Duodenal mucosa (tissue), 2 donors: ENCODE measurements around the gene KDM8.

Experiments
- H3K27ac ChIP-seq: one replicate; pipeline ENCODE4 v1.7.0; 2013; ENCODE audit warnings: low read depth, low read length
- H3K27me3 ChIP-seq, 2 donors: one replicate each; pipeline ENCODE4 v1.7.0; 2013; ENCODE audit warnings: low read length in 2 of 2, control low read depth in 1 of 2; ENCODE audit not compliant: insufficient read depth in 2 of 2, control insufficient read depth in 1 of 2
- H3K36me3 ChIP-seq, 2 donors: one replicate each; pipeline ENCODE4 v1.7.0; 2013; ENCODE audit warnings: low read length in 2 of 2, control low read depth in 1 of 2; ENCODE audit not compliant: insufficient read depth in 2 of 2, control insufficient read depth in 1 of 2
- H3K4me1 ChIP-seq, 2 donors: one replicate each; pipeline ENCODE4 v1.7.0; 2013; ENCODE audit warnings: low read length in 2 of 2, control low read depth in 1 of 2; ENCODE audit not compliant: insufficient read depth in 2 of 2, control insufficient read depth in 1 of 2
- H3K4me3 ChIP-seq, 2 donors: one replicate each; pipeline ENCODE4 v1.7.0; 2013; ENCODE audit warnings: low read length in 2 of 2, low read depth in 1 of 2
- H3K9ac ChIP-seq, 2 donors: one replicate each; pipeline ENCODE4 v1.7.0; 2013; ENCODE audit warnings: low read length in 2 of 2, low read depth in 1 of 2
- H3K9me3 ChIP-seq, 2 donors: one replicate each; pipeline ENCODE4 v1.7.0; 2013; ENCODE audit warnings: low read length in 2 of 2, control low read depth in 1 of 2; ENCODE audit not compliant: control insufficient read depth in 1 of 2

KDM8 gene

DNA sequence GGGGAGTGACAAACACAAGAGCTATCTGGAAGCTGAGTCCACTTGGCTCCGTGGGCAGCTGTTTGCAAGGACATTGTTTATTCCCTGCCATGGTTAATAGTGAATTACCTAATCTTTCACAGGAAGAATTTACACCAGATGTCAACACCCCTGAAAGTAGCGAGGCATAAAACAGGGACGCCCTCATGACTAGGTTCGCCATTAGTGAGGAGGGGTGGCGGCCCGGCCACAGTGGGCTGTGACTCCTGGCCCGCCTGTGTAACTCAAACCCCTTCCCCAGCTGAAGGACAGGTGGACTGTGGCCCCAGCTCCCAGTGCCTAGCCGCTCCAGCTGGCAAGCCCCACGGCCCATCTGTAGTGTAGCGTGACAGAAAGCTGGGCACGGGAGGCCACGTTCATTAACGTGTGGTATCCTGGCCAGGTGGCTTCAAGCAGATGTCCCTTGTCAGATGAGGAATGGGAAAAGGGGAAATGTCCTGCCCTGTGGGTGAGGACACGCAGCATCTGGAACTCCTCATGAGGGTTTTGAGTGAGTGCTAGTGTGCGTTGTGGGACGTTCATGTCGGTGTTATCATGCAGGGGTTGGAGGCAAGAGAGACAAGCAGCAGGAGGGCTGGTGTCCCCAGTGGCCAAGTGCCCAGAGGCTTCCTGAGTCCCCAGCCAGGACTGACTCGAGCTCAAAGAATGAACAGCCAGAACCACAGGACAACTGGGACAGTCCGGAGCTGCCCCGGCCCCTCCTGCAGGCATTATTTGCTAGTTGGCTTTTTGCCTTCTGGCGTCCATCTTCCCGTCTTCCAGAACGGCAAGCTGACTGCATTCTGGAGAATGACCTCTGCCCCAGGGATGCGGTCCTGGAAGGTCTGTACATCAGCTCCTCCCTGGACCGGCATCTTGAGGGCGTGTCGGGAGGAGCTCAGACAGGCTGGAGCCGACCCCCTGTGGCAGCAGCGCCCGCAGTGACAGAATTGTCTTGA is 19.2 kb downstream of the KDM8 start:
- Histone ChIP-seq H3K27ac (no peak overlapping the region), H3K36me3 (peaks cover 5 to 34% of the 10 kb centered on the region in 2 donors), H3K4me1 (peaks cover 24 to 36% of the 10 kb centered on the region in 2 donors), H3K9me3 (no peaks in the 10 kb centered on the region), H3K27me3 (no peaks in the 10 kb centered on the region), H3K9ac (no peak overlapping the region), H3K4me3 (no peak overlapping the region)

DNA sequence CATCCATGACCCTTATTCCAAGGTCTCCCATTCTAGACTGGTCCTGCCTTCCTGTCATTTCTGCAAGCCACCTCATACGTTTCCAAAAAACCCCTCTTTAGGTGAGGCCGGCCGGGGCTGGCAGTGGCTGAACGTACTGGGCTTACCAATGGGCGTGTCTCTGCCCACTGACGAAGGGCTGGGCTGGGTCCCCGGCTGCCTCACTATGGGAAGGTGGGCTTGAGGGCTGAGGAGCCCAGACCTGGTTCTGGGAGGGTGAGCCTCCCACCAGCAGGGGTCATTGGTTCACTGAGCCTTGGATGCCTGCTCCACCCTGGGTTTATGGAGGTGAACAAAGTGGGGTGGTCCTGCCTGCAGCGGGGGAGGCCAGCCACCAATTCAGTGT is 19.9 kb downstream of the KDM8 start:
- no peak overlapping the region for H3K4me3 ChIP-seq
- H3K27me3 ChIP-seq = no peaks in the 10 kb centered on the region
- no peaks in the 10 kb centered on the region for H3K9me3 ChIP-seq
- no peak overlapping the region for H3K27ac ChIP-seq
- no peak overlapping the region for H3K9ac ChIP-seq
- H3K36me3 ChIP-seq = peaks cover 5 to 33% of the 10 kb centered on the region in 2 donors
- peaks cover 24 to 37% of the 10 kb centered on the region in 2 donors for H3K4me1 ChIP-seq

DNA sequence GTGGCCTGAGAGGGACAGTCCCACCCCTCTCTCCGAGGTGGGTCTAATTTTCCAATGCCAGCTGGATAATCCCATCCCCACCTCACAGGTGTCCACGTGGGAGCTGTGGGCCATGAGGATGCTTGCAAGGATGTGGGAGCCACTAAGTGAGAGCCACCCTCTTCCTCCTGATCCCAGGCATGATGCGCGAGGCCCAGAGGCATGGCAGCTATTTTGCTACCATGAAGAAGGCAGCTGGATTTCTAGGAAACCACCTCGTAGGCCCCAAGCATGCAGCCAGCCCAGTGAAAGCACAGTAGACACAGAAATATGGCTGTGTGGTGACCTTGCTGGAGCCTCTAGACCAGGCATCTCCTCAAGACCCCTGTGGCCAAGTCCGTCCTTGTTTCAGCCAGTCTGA is 20.4 kb downstream of the KDM8 start:
- Histone ChIP-seq H3K9ac (no peak overlapping the region), H3K27ac (no peak overlapping the region), H3K27me3 (no peaks in the 10 kb centered on the region), H3K36me3 (peaks cover 5 to 32% of the 10 kb centered on the region in 2 donors), H3K4me3 (no peak overlapping the region), H3K9me3 (no peaks in the 10 kb centered on the region), H3K4me1 (peaks cover 24 to 37% of the 10 kb centered on the region in 2 donors)

DNA sequence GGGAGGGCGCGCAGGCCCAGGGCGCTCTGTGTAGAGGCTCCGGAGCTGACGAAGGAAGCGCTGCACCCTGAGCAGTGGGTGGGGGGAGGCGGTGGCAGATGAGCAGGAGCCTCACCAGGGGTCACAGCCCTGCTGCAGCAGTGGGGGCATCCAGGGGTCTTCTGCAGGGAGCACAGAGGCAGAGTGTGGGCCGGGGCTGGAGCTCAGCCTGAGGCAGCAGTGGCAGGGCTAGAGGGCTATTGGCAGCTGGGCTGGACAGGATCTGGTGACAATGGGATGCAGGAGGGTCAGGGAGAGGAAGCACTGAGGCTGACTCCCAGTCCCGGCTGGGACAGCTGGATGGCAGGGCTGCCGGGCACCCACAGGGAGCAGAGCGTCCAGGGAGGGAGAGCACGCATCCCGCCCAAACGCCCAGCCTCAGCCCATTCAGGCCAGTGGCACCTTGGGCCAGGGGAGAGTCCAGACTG is 21.0 kb downstream of the KDM8 start:
- no peaks in the 10 kb centered on the region for H3K9me3 ChIP-seq
- peaks cover 30 to 43% of the 10 kb centered on the region in 2 donors for H3K4me1 ChIP-seq
- H3K4me3 ChIP-seq = no peak overlapping the region
- H3K27me3 ChIP-seq = no peaks in the 10 kb centered on the region
- no peak overlapping the region for H3K9ac ChIP-seq
- no peak overlapping the region for H3K27ac ChIP-seq
- H3K36me3 ChIP-seq = peaks cover 0 to 26% of the 10 kb centered on the region in 2 donors

DNA sequence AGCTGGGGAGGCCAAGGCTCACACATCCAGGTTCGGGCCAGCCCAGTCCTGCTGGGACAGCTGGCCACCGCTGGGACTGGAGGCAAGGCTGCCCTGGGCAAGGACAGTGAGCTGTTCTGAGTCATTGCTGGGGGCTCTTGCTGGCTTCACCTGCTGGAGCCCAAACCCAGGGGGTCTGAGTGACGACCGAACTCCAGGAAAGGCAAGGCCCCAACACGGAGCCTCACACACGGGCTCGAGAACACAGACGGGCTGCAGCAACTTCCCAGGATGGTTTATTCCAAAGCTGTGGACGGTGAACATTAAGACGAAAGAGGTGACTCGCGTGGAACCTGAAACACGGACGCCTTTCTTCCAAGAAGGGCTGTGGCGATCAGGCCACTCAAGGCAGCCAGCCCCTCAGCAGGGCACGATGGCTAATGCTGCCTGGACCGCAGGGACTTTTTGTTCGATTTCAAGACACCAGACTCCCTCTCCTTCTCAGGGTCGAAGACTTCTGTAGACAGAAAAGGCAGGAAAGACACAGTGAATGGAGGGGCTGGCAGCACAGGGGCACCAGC is 21.5 kb downstream of the KDM8 start:
- no peaks in the 10 kb centered on the region for H3K9me3 ChIP-seq
- H3K4me1 ChIP-seq = peaks cover 33 to 48% of the 10 kb centered on the region in 2 donors
- H3K27me3 ChIP-seq = no peaks in the 10 kb centered on the region
- H3K27ac ChIP-seq = no peak overlapping the region
- peak overlapping the region in 1 of 2 donors; percentile 35 for H3K9ac ChIP-seq
- no peak overlapping the region for H3K4me3 ChIP-seq
- peaks cover 0 to 24% of the 10 kb centered on the region in 2 donors for H3K36me3 ChIP-seq

DNA sequence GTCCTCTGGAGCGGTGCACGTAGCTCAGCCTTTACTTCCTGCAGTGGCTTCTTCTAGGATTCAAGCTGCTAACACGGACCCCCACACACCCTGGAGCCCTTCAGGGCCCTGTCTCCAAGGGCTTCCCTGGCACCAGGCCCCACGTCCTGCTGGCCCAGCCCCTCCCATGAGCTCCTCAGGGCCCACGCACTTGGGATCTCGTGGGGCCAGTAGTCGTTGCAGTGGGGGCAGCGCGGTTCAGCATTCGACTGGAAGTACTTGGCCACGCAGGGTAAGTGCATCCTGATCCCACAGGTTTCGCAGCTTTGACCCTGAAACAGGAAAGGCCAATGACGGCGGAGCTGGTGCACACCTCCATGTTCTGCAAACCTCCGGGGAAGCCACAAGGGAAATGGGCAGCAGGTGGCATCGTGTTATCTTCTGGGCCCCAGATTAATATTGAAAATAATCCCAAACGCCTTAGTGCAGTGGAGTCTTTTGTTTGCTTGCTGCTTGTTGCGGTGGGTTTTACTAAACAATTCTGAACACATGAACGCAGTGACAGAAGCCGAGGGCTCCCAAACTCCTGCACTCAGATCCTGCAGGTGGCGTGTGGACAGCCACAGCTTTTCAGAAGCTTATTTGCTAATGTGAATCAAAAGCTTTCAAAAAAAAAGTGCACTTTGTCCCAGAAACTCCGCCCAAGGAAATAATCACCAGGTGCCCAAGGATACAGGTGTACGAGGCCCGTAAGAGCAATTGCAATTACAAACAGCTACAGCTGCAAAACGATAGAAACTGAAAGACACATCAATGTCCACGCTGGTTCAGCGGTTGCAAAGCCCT is 22.4 kb downstream of the KDM8 start:
- Histone ChIP-seq H3K4me1 (peaks cover 42 to 57% of the 10 kb centered on the region in 2 donors), H3K27ac (peak overlapping the region; percentile 51), H3K36me3 (peaks cover 0 to 16% of the 10 kb centered on the region in 2 donors), H3K9ac (peak overlapping the region; percentile 35 to 40), H3K9me3 (no peaks in the 10 kb centered on the region), H3K4me3 (peak overlapping the region; percentile 61 to 66), H3K27me3 (no peaks in the 10 kb centered on the region)

DNA sequence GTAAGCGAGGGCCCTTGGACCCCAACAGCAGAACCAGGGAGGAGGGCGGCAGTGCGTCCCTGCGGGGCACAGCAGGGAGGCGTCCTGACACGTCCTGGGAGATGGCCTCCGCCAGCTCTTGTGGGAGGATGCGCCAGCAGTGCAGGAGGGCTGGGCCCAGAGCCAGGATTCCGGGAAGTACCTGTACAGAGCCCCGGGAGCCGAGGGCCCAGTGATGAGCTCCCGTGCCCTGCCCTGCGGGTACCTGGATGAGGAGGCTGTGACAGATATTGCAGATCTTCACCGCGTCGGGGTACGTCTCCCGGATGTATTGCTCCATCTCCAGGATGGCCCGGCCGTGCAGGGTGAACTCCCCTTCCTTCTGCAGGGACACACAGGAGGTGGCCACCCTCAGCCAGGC is 23.1 kb downstream of the KDM8 start:
- Histone ChIP-seq H3K9ac (peak overlapping the region; percentile 19 to 66), H3K4me1 (peaks cover 49 to 65% of the 10 kb centered on the region in 2 donors), H3K36me3 (peaks cover 0 to 13% of the 10 kb centered on the region in 2 donors)

DNA sequence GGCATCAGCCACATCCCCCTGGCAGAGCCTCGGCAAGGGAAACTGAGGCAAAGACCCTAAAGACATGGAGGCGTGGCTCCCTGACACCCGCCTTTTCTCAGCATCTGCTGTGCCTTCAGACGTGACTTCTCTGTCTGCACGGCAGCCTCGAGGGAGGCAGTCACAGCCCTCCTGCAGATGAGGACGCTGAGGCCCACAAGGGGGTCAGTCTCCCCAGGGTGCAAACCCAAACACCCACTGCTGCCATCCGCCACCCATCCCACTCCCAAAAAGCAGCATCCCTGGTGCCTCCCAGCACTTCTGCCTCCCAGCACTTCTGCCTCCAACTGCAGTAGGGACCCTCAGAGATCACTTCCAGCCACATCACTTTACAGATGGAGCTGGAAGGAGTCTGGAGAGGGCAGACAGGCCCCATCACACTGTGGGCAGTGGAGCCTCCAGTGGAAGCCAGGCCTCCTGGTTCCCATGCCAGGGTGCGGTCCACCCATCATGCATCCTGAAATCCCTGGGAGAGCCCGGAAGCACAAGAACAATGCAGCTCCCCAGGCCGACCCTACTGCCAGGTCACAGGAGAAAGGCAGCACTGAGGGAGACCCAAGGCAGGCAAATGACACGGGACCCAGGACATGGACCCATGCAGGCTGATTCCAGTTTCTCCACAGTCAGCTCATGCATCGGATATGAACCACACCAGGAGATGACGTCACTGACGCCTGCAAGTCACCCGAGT is 23.8 kb downstream of the KDM8 start:
- H3K4me3 ChIP-seq = peak overlapping the region; percentile 61 to 66
- H3K9me3 ChIP-seq = no peaks in the 10 kb centered on the region
- H3K36me3 ChIP-seq = peaks cover 0 to 13% of the 10 kb centered on the region in 2 donors
- no peaks in the 10 kb centered on the region for H3K27me3 ChIP-seq
- H3K4me1 ChIP-seq = peaks cover 56 to 71% of the 10 kb centered on the region in 2 donors
- H3K9ac ChIP-seq = peak overlapping the region; percentile 19 to 66
- H3K27ac ChIP-seq = no peak overlapping the region

More for the DNA sequence above, 23.1 kb downstream of the KDM8 start:
- H3K27ac ChIP-seq = peak overlapping the region; percentile 24
- no peaks in the 10 kb centered on the region for H3K27me3 ChIP-seq
- H3K4me3 ChIP-seq = peak overlapping the region; percentile 61 to 66
- H3K9me3 ChIP-seq = no peaks in the 10 kb centered on the region

DNA sequence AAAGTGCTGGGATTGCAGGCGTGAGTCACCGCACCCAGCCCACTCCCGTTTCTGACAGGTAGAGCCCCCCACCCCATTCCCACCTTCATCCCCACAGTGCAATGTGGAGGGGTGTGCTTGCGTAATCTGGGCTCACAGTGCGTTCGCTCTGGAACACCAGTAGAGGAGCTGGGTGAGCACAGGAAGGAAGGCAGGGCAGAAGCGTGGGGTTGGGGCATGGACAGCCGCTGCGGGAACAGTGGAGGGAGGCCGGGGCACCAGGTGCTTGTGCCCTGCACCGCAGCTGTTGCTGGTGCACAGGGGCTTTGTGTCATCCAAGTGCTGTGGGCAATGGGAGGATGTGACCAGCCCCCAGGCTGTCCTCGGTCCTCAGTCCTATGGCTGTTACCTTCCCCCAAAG is 24.7 kb downstream of the KDM8 start:
- Histone ChIP-seq H3K27me3 (no peaks in the 10 kb centered on the region), H3K9ac (no peak overlapping the region), H3K36me3 (peaks cover 0 to 15% of the 10 kb centered on the region in 2 donors), H3K4me3 (no peak overlapping the region), H3K4me1 (peaks cover 65 to 75% of the 10 kb centered on the region in 2 donors), H3K27ac (no peak overlapping the region), H3K9me3 (no peaks in the 10 kb centered on the region)
